Panc1 (cell line): ENCODE results near the gene MORC2. TPM values are rescaled to one million over a fixed set of nuclear protein-coding genes. Genes with fewer than 3 reads are reported as not detected.

ENCODE experiments used
- ATAC-seq: fragments of 200-7000 bp; cut with Tn5 transposase; 2 replicates; pipeline ENCODE4 v1.9.1; 2020; ENCODE audit warnings: mild to moderate bottlenecking, moderate library complexity
- BruUV-seq: library from RNA; stranded (reverse); fragments of 400-500 nt; replicated peaks from 2 replicates; lab custom pipeline; 2021; lab: Mats Ljungman, UMichigan
- CTCF ChIA-PET: fragments of 300-600 bp; sonication (Branson Sonifier 250); formaldehyde crosslinking; loops from one replicate; lab custom pipeline; 2022; ENCODE audit warnings: antibody characterized with exemption; lab: Charles Lee
- POLR2A ChIA-PET: fragments of 300-600 bp; sonication (Branson Sonifier 250); formaldehyde crosslinking; loops from one replicate; lab custom pipeline; 2022; ENCODE audit warnings: antibody characterized with exemption; lab: Charles Lee
- DNase-seq: peaks from one replicate; pipeline ENCODE4 v3.0.0-alpha.2; 2010; ENCODE audit warnings: low read depth, low spot score
- H3K27ac ChIP-seq: 2 replicates; pipeline ENCODE4 v1.5.1; 2011; ENCODE audit warnings: mild to moderate bottlenecking, low read length, inconsistent platforms
- H3K27me3 ChIP-seq: fragments of 200-500 bp; sonication (Bioruptor generic); 2 replicates; pipeline ENCODE4 v1.6.0; 2014; ENCODE audit warnings: low read length, inconsistent platforms; ENCODE audit not compliant: control insufficient read depth, insufficient read depth
- H3K36me3 ChIP-seq: fragments of 200-500 bp; sonication (Bioruptor generic); 2 replicates; pipeline ENCODE4 v1.5.1; 2014; ENCODE audit warnings: inconsistent platforms, mild to moderate bottlenecking, low read length, moderate library complexity; ENCODE audit not compliant: control insufficient read depth, insufficient read depth
- H3K4me1 ChIP-seq: 2 replicates; pipeline ENCODE4 v1.5.1; 2011; ENCODE audit warnings: inconsistent platforms, mild to moderate bottlenecking, low read length, moderate library complexity; ENCODE audit not compliant: control insufficient read depth, insufficient read depth
- H3K4me3 ChIP-seq, 2 experiments: 2 replicates each; pipeline ENCODE4 v1.5.1; 2011 to 2012; ENCODE audit warnings: low read depth in 2 of 2, low read length in 2 of 2, mild to moderate bottlenecking in 2 of 2, inconsistent platforms in 1 of 2, moderate library complexity in 1 of 2
- H3K9me3 ChIP-seq: fragments of 200-500 bp; sonication (Bioruptor generic); 2 replicates; pipeline ENCODE4 v1.5.1; 2014; ENCODE audit warnings: low read depth, mild to moderate bottlenecking, inconsistent platforms, low read length, moderate library complexity; ENCODE audit not compliant: control insufficient read depth, insufficient read depth
- CTCF ChIP-seq: fragments of 450-650 bp; IDR thresholded peaks from 2 replicates; pipeline ENCODE4 v1.5.1; 2017; ENCODE audit warnings: mild to moderate bottlenecking
- POLR2AphosphoS5 ChIP-seq: IDR thresholded peaks from 2 replicates; pipeline ENCODE4 v1.6.1; 2012; ENCODE audit warnings: mild to moderate bottlenecking, low read depth, low read length, moderate library complexity
- REST ChIP-seq, 2 experiments: IDR thresholded peaks; 2 replicates each; pipeline ENCODE4 v1.6.1; 2011 to 2012; ENCODE audit warnings: low read depth in 2 of 2, control low read depth in 1 of 2, low read length in 1 of 2, mild to moderate bottlenecking in 1 of 2, moderate library complexity in 1 of 2; ENCODE audit not compliant: insufficient read depth in 1 of 2
- SIN3A ChIP-seq: IDR thresholded peaks from 2 replicates; pipeline ENCODE4 v1.6.1; 2012; ENCODE audit warnings: low read depth, mild to moderate bottlenecking, low read length, moderate library complexity, borderline replicate concordance; ENCODE audit not compliant: insufficient read depth
- TCF7L2 ChIP-seq: IDR thresholded peaks from 2 replicates; pipeline ENCODE4 v1.6.1; 2011; ENCODE audit warnings: mild to moderate bottlenecking, low read depth, low read length, inconsistent platforms
- in situ Hi-C: cut with HindIII; loops from 2 replicates; pipeline ENCODE4 v1.10.0; 2016; ENCODE audit warnings: low sequenced_read_pairs, low pct_unique_long_range_greater_than_20kb
- intact Hi-C: fragments of 100-400 bp; cut with micrococcal nuclease; formaldehyde crosslinking; loops from one replicate; pipeline ENCODE4 v1.10.0; 2022; ENCODE audit not compliant: unreplicated experiment
- total RNA-seq: library from RNA; stranded (reverse); gene quantifications from one replicate; pipeline ENCODE4 v1.2.1, GENCODE V29; 2021; ENCODE audit not compliant: unreplicated experiment

The MORC2 gene
- total RNA-seq, 1 experiment from 2014 or later: 31.5 TPM

- Histone ChIP-seq H3K27ac (no peak overlapping the region), H3K4me3 (no peak overlapping the region), H3K36me3 (no peaks in the 10 kb centered on the region; the same call in 1 of the 2 replicates), H3K27me3 (no peaks in the 10 kb centered on the region), H3K4me1 (no peaks in the 10 kb centered on the region), H3K9me3 (no peaks in the 10 kb centered on the region)
- BruUV-seq: no TSS peak
- CTCF ChIA-PET: no interaction called here
- TF ChIP-seq REST (IDR thresholded peaks at IDR 0.05; ENCODE audit: insufficient read depth in 1 of 2, low read depth in 2 of 2, low read length in 1 of 2) (no peak), SIN3A (no peak), POLR2AphosphoS5 (no peak), TCF7L2 (no peak), CTCF (no peak)
- intact Hi-C loops (no loop called here), in situ Hi-C loops (no loop called here)
- ATAC-seq: no peak
- DNase-seq: no peak
- POLR2A ChIA-PET: no interaction called here
Observed at GRCh38 chr22:30903876-30904460, 64.6 kb downstream of the MORC2 start.

- in situ Hi-C loops: no loop called here
Observed at GRCh38 chr22:30902496-30903357, 65.8 kb downstream of the MORC2 start.

More at GRCh38 chr22:30902496-30903357, 65.8 kb downstream of the MORC2 start:
- Histone ChIP-seq H3K27me3 (no peaks in the 10 kb centered on the region), H3K27ac (no peak overlapping the region), H3K9me3 (no peaks in the 10 kb centered on the region), H3K4me1 (no peaks in the 10 kb centered on the region), H3K4me3 (no peak overlapping the region), H3K36me3 (no peaks in the 10 kb centered on the region; the same call in 1 of the 2 replicates)
- intact Hi-C loops: no loop called here
- no peak for TF ChIP-seq CTCF
- TF ChIP-seq TCF7L2: no peak
- TF ChIP-seq POLR2AphosphoS5: no peak
- no peak for TF ChIP-seq SIN3A
- ATAC-seq (no peak), DNase-seq (no peak)
- POLR2A ChIA-PET: no interaction called here
- no TSS peak for BruUV-seq
- CTCF ChIA-PET: no interaction called here
